ENCODE measurements around the gene WBP4. TPM values are rescaled to one million over a fixed set of nuclear protein-coding genes. Genes with fewer than 3 reads are reported as not detected.

The WBP4 gene
- total and polyA plus RNA-seq, 2 of the 4 experiments (the other 2 are of a cell fraction), result 4.3 to 11.0 TPM

GRCh38 chr13:41017159-41017558 is 44.1 kb upstream of the WBP4 start:
- CTCF ChIA-PET, result no interaction called here
- H2BK5ac ChIP-seq (ENCODE audit: low read depth, low read length, poor library complexity, severe bottlenecking), result no peak overlapping the region
- no peak overlapping the region for H2BK20ac ChIP-seq (ENCODE audit: low read depth, low read length)
- H4K8ac ChIP-seq (ENCODE audit: low read depth in 2 of 2, low read length in 2 of 2), result no peak overlapping the region; a peak in 1 of 4 replicates
- H3K27ac ChIP-seq (ENCODE audit: insufficient read depth, low read length), result no peak overlapping the region
- H3K9me1 ChIP-seq (ENCODE audit: insufficient read depth, low read length), result no peaks in the 10 kb centered on the region
- H4K91ac ChIP-seq (ENCODE audit: insufficient read depth, low read depth, low read length), result no peak overlapping the region
- no peak overlapping the region for H4K5ac ChIP-seq (ENCODE audit: low read depth, low read length)
- in situ Hi-C loops (cut with MboI; ENCODE audit: low sequenced_read_pairs), result no loop called here
- no peak overlapping the region for H3K18ac ChIP-seq (ENCODE audit: low read depth, low read length)
- TF ChIP-seq POLR2A (IDR thresholded peaks at IDR 0.05; ENCODE audit: low read depth, low read length) (no peak), SMC3 (IDR thresholded peaks at IDR 0.05; ENCODE audit: low read depth, low read length) (no peak), CTCF (conservative IDR thresholded peaks at IDR 0.05; ENCODE audit: low read depth, low read length) (no peak), CHD1 (IDR thresholded peaks at IDR 0.05; ENCODE audit: low read depth, low read length) (no peak)
- H2AK9ac ChIP-seq (replicated peaks; ENCODE audit: low read depth, low read length, poor library complexity), result no peak overlapping the region
- no peak overlapping the region for H3K9ac ChIP-seq (ENCODE audit: low read depth, low read length)
- ATAC-seq (ENCODE audit: low read depth) (no peak), DNase-seq (no peak)
- no peaks in the 10 kb centered on the region for H3K27me3 ChIP-seq (ENCODE audit: control insufficient read depth, insufficient read depth, low read length)
- no peak overlapping the region for H2AFZ ChIP-seq (replicated peaks; ENCODE audit: low read length, poor library complexity)
- H4K20me1 ChIP-seq (ENCODE audit: insufficient read depth, low read length), result peaks cover 7% of the 10 kb centered on the region; the same call in 1 of the 2 replicates
- H3K4ac ChIP-seq (ENCODE audit: low read depth, low read length), result no peak overlapping the region
- H3K23ac ChIP-seq (ENCODE audit: low read depth, low read length), result no peak overlapping the region
- dilution Hi-C loops (cut with HindIII; ENCODE audit: low sequenced_read_pairs, unreplicated experiment), result no loop called here
- no CpG with 5 or more reads among the region's 2 CpGs for WGBS, 2 experiments (ENCODE audit: extremely low coverage in 2 of 2, insufficient read length in 1 of 2)
- no peak overlapping the region for H3K4me3 ChIP-seq (ENCODE audit: insufficient read depth, low read depth, low read length)
- no peak overlapping the region for H3K56ac ChIP-seq (ENCODE audit: extremely low read depth, insufficient read depth, low read length)
- no peak overlapping the region for H3K14ac ChIP-seq (replicated peaks; ENCODE audit: low read depth, low read length)
- H2AK5ac ChIP-seq (ENCODE audit: low read depth, low read length), result no peak overlapping the region
- H2BK120ac ChIP-seq (ENCODE audit: low read depth, low read length), result no peak overlapping the region
- POLR2A ChIA-PET (ENCODE audit: unreplicated experiment), result no interaction called here
- 0 out of 2 replicates have a peak, but pooled peaks cover 3% of the 10 kb centered on the region for H3K36me3 ChIP-seq (ENCODE audit: control insufficient read depth, insufficient read depth, low read length)
- H3K4me1 ChIP-seq (ENCODE audit: control insufficient read depth, insufficient read depth, low read length), result no peaks in the 10 kb centered on the region; the same call in 1 of the 2 replicates
- BruUV-seq (replicated peaks), result no TSS peak
- intact Hi-C loops (cut with micrococcal nuclease), result no loop called here
- no peak overlapping the region for H3K4me2 ChIP-seq (ENCODE audit: low read depth, low read length)
- H3K79me1 ChIP-seq (ENCODE audit: low read depth in 1 of 2, low read length in 2 of 2), result peaks cover 23 to 43% of the 10 kb centered on the region in 2 experiments
- no peaks in the 10 kb centered on the region for H3K9me3 ChIP-seq (ENCODE audit: control insufficient read depth, insufficient read depth, low read length)
- H2BK15ac ChIP-seq (ENCODE audit: low read depth, low read length), result no peak overlapping the region

All from IMR-90 (cell line).